GM18519 (cell line): ENCODE measurements around the gene RCBTB1.
"Not testable (repeated sequence)": the region's sequence is repeated elsewhere in the genome, so short reads cannot be mapped to it uniquely, and the experiment has no call there.

Experiments used
- ATAC-seq: cut with Tn5 transposase; IDR thresholded peaks from one replicate; pipeline ENCODE4 v1.9.1; 2021; ENCODE audit warnings: mild to moderate bottlenecking, moderate library complexity; ENCODE audit not compliant: unreplicated experiment, low FRiP score

RCBTB1 gene

GRCh38 chr13:49585220-49586157 lies at the start of gene RCBTB1:
RCBTB1 (minus strand) TSS chr13:49585558; CDS start chr13:49567279, 18,279 bp downstream.
- peak; percentile 80 for ATAC-seq

GRCh38 chr13:49633710-49634109 lies 48.4 kb upstream of the RCBTB1 start:
- no peak for ATAC-seq

- ATAC-seq = no peak
Measured at GRCh38 chr13:49632156-49632555, 46.8 kb upstream of the RCBTB1 start.

- no peak for ATAC-seq
Measured at GRCh38 chr13:49630580-49630979, 45.2 kb upstream of the RCBTB1 start.

- no peak for ATAC-seq
Measured at GRCh38 chr13:49629947-49630346, 44.6 kb upstream of the RCBTB1 start.

GRCh38 chr13:49629196-49629938 lies 44.0 kb upstream of the RCBTB1 start:
- ATAC-seq = no peak

- peak; percentile 93 for ATAC-seq
Measured at GRCh38 chr13:49627831-49628652, 42.7 kb upstream of the RCBTB1 start, which contains the start of gene ARL11. ARL11 (plus strand) TSS chr13:49628507; CDS start chr13:49630448, 1,941 bp downstream.

- no peak for ATAC-seq
Measured at GRCh38 chr13:49625392-49626079, 40.2 kb upstream of the RCBTB1 start.

GRCh38 chr13:49624229-49624628 lies 38.9 kb upstream of the RCBTB1 start:
- no peak for ATAC-seq

- no peak for ATAC-seq
Measured at GRCh38 chr13:49622174-49622946, 37.0 kb upstream of the RCBTB1 start.

GRCh38 chr13:49620170-49620621 lies 34.8 kb upstream of the RCBTB1 start:
- no peak for ATAC-seq

GRCh38 chr13:49616676-49617065 lies 31.3 kb upstream of the RCBTB1 start:
- no peak for ATAC-seq

- no peak for ATAC-seq
Measured at GRCh38 chr13:49615836-49616675, 30.7 kb upstream of the RCBTB1 start.

GRCh38 chr13:49612042-49612441 lies 26.7 kb upstream of the RCBTB1 start:
- not testable (repeated sequence) for ATAC-seq

GRCh38 chr13:49610176-49610575 lies 24.8 kb upstream of the RCBTB1 start:
- ATAC-seq = no peak

- ATAC-seq = no peak
Measured at GRCh38 chr13:49608651-49609331, 23.4 kb upstream of the RCBTB1 start.

- no peak for ATAC-seq
Measured at GRCh38 chr13:49607761-49608160, 22.4 kb upstream of the RCBTB1 start.
